Muscle layer of duodenum (tissue), 2 donors: ENCODE data around the gene CATSPER1.
A peak's percentile ranks its signal among the peaks of the same experiment; 100 is the strongest.

Experiments
- H3K27ac ChIP-seq: one replicate; pipeline ENCODE4 v1.7.0; 2013; ENCODE audit warnings: mild to moderate bottlenecking, low read length
- H3K27me3 ChIP-seq: one replicate; pipeline ENCODE4 v1.7.0; 2013; ENCODE audit warnings: low read depth, mild to moderate bottlenecking, control low read depth, low read length
- H3K36me3 ChIP-seq, 2 donors: one replicate each; pipeline ENCODE4 v1.7.0; 2013; ENCODE audit warnings: low read length in 2 of 2, control low read depth in 1 of 2, mild to moderate bottlenecking in 1 of 2; ENCODE audit not compliant: insufficient read depth in 2 of 2, control insufficient read depth in 1 of 2
- H3K4me1 ChIP-seq, 2 donors: one replicate each; pipeline ENCODE4 v1.7.0; 2013; ENCODE audit warnings: low read length in 2 of 2, mild to moderate bottlenecking in 2 of 2, control low read depth in 1 of 2, moderate library complexity in 1 of 2; ENCODE audit not compliant: insufficient read depth in 2 of 2, control insufficient read depth in 1 of 2
- H3K4me3 ChIP-seq, 2 donors: one replicate each; pipeline ENCODE4 v1.7.0; 2013; ENCODE audit warnings: low read length in 2 of 2, low read depth in 1 of 2, mild to moderate bottlenecking in 1 of 2
- H3K9me3 ChIP-seq, 2 donors: one replicate each; pipeline ENCODE4 v1.7.0; 2013; ENCODE audit warnings: low read length in 2 of 2, control low read depth in 1 of 2, mild to moderate bottlenecking in 1 of 2; ENCODE audit not compliant: control insufficient read depth in 1 of 2
- donor health status: healthy.

CATSPER1 gene

GRCh38 chr11:66026017-66026529 lies at the start of gene CATSPER1:
Gene CATSPER1 (minus strand): TSS chr11:66026479. CDS start chr11:66026379, 100 bp downstream.
- Histone ChIP-seq H3K27me3 (no peaks in the 10 kb centered on the region), H3K4me3 (no peak within 1 kb of the TSS)

GRCh38 chr11:66075273-66075672 lies 49.0 kb upstream of the CATSPER1 start:
- H3K4me1 ChIP-seq: peaks cover 12% of the 10 kb centered on the region in 2 donors
- H3K4me3 ChIP-seq: no peak overlapping the region
- H3K9me3 ChIP-seq: no peaks in the 10 kb centered on the region
- no peak overlapping the region for H3K27ac ChIP-seq
- H3K27me3 ChIP-seq: no peaks in the 10 kb centered on the region
- H3K36me3 ChIP-seq: peaks cover 0 to 4% of the 10 kb centered on the region in 2 donors

More at GRCh38 chr11:66026017-66026529, at the start of gene CATSPER1:
- Histone ChIP-seq H3K27ac (no peak within 1 kb of the TSS), H3K36me3 (no peaks in the 10 kb centered on the region), H3K4me1 (peaks cover 0 to 5% of the 10 kb centered on the region in 2 donors), H3K9me3 (no peaks in the 10 kb centered on the region)

GRCh38 chr11:66073669-66074068 lies 47.4 kb upstream of the CATSPER1 start:
- Histone ChIP-seq H3K9me3 (no peaks in the 10 kb centered on the region), H3K4me1 (peaks cover 12 to 15% of the 10 kb centered on the region in 2 donors), H3K27ac (no peak overlapping the region), H3K27me3 (no peaks in the 10 kb centered on the region), H3K36me3 (peaks cover 4 to 6% of the 10 kb centered on the region in 2 donors), H3K4me3 (no peak overlapping the region)

GRCh38 chr11:66072518-66072917 lies 46.2 kb upstream of the CATSPER1 start:
- Histone ChIP-seq H3K27ac (peak overlapping the region; percentile 81), H3K36me3 (peaks cover 10 to 16% of the 10 kb centered on the region in 2 donors), H3K27me3 (no peaks in the 10 kb centered on the region), H3K4me1 (peaks cover 12 to 26% of the 10 kb centered on the region in 2 donors), H3K9me3 (no peaks in the 10 kb centered on the region), H3K4me3 (no peak overlapping the region)

- H3K4me1 ChIP-seq: peaks cover 12 to 26% of the 10 kb centered on the region in 2 donors
- H3K27ac ChIP-seq: peak overlapping the region; percentile 81
- H3K9me3 ChIP-seq: no peaks in the 10 kb centered on the region
- peak overlapping the region in 1 of 2 donors; percentile 74 for H3K4me3 ChIP-seq
- H3K36me3 ChIP-seq: peaks cover 14 to 20% of the 10 kb centered on the region in 2 donors
- no peaks in the 10 kb centered on the region for H3K27me3 ChIP-seq
Observed at GRCh38 chr11:66072081-66072480, 45.8 kb upstream of the CATSPER1 start.

GRCh38 chr11:66071381-66071801 lies 45.1 kb upstream of the CATSPER1 start:
- H3K9me3 ChIP-seq: no peaks in the 10 kb centered on the region
- H3K4me1 ChIP-seq: peaks cover 12 to 26% of the 10 kb centered on the region in 2 donors
- H3K4me3 ChIP-seq: peak overlapping the region; percentile 74 to 81
- peaks cover 17 to 27% of the 10 kb centered on the region in 2 donors for H3K36me3 ChIP-seq
- no peaks in the 10 kb centered on the region for H3K27me3 ChIP-seq
- peak overlapping the region; percentile 81 for H3K27ac ChIP-seq

GRCh38 chr11:66070604-66071380 lies 44.5 kb upstream of the CATSPER1 start:
- no peaks in the 10 kb centered on the region for H3K9me3 ChIP-seq
- peaks cover 12 to 26% of the 10 kb centered on the region in 2 donors for H3K4me1 ChIP-seq
- peaks cover 21 to 31% of the 10 kb centered on the region in 2 donors for H3K36me3 ChIP-seq

GRCh38 chr11:66069715-66070603 lies 43.7 kb upstream of the CATSPER1 start, which contains the start of gene PACS1:
Gene PACS1 (plus strand): TSS chr11:66070272. CDS start chr11:66070487, 215 bp downstream.
- H3K27ac ChIP-seq: peak within 1 kb of the TSS; percentile 91
- no peaks in the 10 kb centered on the region for H3K27me3 ChIP-seq
- H3K4me1 ChIP-seq: peaks cover 12 to 26% of the 10 kb centered on the region in 2 donors
- peaks cover 21 to 35% of the 10 kb centered on the region in 2 donors for H3K36me3 ChIP-seq
- peak within 1 kb of the TSS; percentile 74 to 81 for H3K4me3 ChIP-seq
- no peaks in the 10 kb centered on the region for H3K9me3 ChIP-seq

More at GRCh38 chr11:66070604-66071380, 44.5 kb upstream of the CATSPER1 start:
- H3K27ac ChIP-seq: peak overlapping the region; percentile 81
- H3K27me3 ChIP-seq: no peaks in the 10 kb centered on the region
- H3K4me3 ChIP-seq: peak overlapping the region; percentile 74 to 81

GRCh38 chr11:66068923-66069714 lies 42.8 kb upstream of the CATSPER1 start:
- Histone ChIP-seq H3K9me3 (no peaks in the 10 kb centered on the region), H3K4me3 (peak overlapping the region; percentile 27 to 73), H3K4me1 (peaks cover 12 to 26% of the 10 kb centered on the region in 2 donors), H3K27ac (peak overlapping the region; percentile 91), H3K36me3 (peaks cover 26 to 43% of the 10 kb centered on the region in 2 donors), H3K27me3 (no peaks in the 10 kb centered on the region)

GRCh38 chr11:66068154-66068821 lies 42.0 kb upstream of the CATSPER1 start:
- peaks cover 12 to 26% of the 10 kb centered on the region in 2 donors for H3K4me1 ChIP-seq
- no peak overlapping the region for H3K4me3 ChIP-seq
- peak overlapping the region; percentile 91 for H3K27ac ChIP-seq
- no peaks in the 10 kb centered on the region for H3K27me3 ChIP-seq
- H3K9me3 ChIP-seq: no peaks in the 10 kb centered on the region
- H3K36me3 ChIP-seq: peaks cover 35 to 51% of the 10 kb centered on the region in 2 donors
